Muscle layer of duodenum (tissue), 2 donors: Measurements from ENCODE around the gene CMC1.
"Not testable (repeated sequence)": the region's sequence is repeated elsewhere in the genome, so short reads cannot be mapped to it uniquely, and the experiment has no call there.

Experiments
- H3K27ac ChIP-seq: one replicate; pipeline ENCODE4 v1.7.0; 2013; ENCODE audit warnings: mild to moderate bottlenecking, low read length
- H3K27me3 ChIP-seq: one replicate; pipeline ENCODE4 v1.7.0; 2013; ENCODE audit warnings: low read depth, mild to moderate bottlenecking, control low read depth, low read length
- H3K36me3 ChIP-seq, 2 donors: one replicate each; pipeline ENCODE4 v1.7.0; 2013; ENCODE audit warnings: low read length in 2 of 2, control low read depth in 1 of 2, mild to moderate bottlenecking in 1 of 2; ENCODE audit not compliant: insufficient read depth in 2 of 2, control insufficient read depth in 1 of 2
- H3K4me1 ChIP-seq, 2 donors: one replicate each; pipeline ENCODE4 v1.7.0; 2013; ENCODE audit warnings: low read length in 2 of 2, mild to moderate bottlenecking in 2 of 2, control low read depth in 1 of 2, moderate library complexity in 1 of 2; ENCODE audit not compliant: insufficient read depth in 2 of 2, control insufficient read depth in 1 of 2
- H3K4me3 ChIP-seq, 2 donors: one replicate each; pipeline ENCODE4 v1.7.0; 2013; ENCODE audit warnings: low read length in 2 of 2, low read depth in 1 of 2, mild to moderate bottlenecking in 1 of 2
- H3K9me3 ChIP-seq, 2 donors: one replicate each; pipeline ENCODE4 v1.7.0; 2013; ENCODE audit warnings: low read length in 2 of 2, control low read depth in 1 of 2, mild to moderate bottlenecking in 1 of 2; ENCODE audit not compliant: control insufficient read depth in 1 of 2
- donor health status: healthy.

Gene CMC1, protein sequence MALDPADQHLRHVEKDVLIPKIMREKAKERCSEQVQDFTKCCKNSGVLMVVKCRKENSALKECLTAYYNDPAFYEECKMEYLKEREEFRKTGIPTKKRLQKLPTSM

DNA sequence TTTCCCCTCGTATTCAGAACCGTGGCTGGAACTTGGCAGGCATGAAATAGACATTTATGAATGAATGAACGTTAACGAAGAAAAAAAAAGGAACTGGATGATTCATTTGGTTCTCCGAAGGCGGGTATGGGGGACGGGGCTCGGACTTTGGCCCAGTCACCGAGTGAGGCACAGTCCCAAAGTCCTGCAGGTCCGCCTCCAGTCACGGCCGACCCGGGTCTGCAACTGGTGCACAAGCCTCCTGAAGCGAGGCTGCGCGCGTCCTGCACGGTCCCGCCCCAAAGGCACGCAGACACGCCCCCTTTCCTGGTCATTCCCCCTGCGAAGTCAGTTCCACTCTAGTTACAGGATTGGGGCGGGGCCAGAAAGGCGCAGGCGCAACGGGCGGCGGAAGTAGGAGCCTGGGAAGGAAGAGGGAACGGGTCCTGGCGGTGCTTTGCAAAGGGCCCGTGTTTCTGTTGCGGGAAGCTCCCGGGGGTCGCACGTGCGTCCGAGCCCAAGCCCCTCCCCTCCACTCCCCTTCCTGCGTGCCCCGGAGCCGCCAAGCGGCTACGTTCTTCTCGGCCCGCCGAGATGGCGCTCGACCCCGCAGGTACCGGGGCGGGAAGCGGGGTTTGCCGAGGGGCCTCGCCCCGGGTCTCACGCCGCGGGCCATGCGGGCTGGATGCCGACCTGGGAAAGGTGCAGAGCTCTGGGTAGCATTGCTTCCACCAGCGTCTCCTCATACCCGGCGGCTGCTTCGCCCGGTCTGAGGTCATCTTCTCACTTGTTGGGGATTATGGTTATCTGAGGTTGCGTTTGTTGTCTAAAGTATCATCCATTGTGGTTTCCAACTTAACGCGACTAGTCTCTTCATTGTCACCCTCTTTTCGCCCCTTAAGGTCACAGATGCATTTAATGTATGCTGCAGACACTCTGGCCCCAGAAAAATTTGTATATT is at the start of gene CMC1:
TSS of gene CMC1 (plus strand) at position 399 of the 940 bp plus-strand sequence. CDS start at position 574, 175 bp downstream.
- no peaks in the 10 kb centered on the region for H3K9me3 ChIP-seq

DNA sequence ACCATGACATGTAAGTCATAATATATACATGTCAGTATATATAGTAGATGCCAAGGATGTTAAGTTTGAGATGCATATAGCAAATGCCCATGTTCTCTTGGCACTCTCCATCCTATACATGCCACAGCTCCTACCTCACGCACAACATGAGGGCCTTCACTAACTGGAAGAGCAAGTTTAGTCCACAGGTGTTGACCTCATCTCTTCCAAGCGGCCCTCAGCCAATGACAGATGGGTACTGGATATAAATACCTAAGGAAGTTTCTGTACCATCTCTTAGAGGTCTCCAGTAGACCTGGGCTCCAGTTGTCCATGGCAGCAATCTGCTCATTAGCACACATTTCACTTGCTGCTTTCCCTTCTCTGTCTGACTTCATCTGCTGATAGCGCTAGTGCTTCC is 43.3 kb upstream of the CMC1 start:
- H3K4me3 ChIP-seq: no peak overlapping the region
- H3K36me3 ChIP-seq: no peaks in the 10 kb centered on the region
- no peaks in the 10 kb centered on the region for H3K4me1 ChIP-seq
- no peaks in the 10 kb centered on the region for H3K9me3 ChIP-seq
- H3K27ac ChIP-seq: no peak overlapping the region
- H3K27me3 ChIP-seq: no peaks in the 10 kb centered on the region

More for the DNA sequence above, at the start of gene CMC1:
- H3K4me3 ChIP-seq: peak within 1 kb of the TSS; percentile 87 to 95
- H3K36me3 ChIP-seq: no peaks in the 10 kb centered on the region
- peak within 1 kb of the TSS; percentile 61 for H3K27ac ChIP-seq
- H3K27me3 ChIP-seq: no peaks in the 10 kb centered on the region
- H3K4me1 ChIP-seq: peaks cover 10 to 16% of the 10 kb centered on the region in 2 donors

DNA sequence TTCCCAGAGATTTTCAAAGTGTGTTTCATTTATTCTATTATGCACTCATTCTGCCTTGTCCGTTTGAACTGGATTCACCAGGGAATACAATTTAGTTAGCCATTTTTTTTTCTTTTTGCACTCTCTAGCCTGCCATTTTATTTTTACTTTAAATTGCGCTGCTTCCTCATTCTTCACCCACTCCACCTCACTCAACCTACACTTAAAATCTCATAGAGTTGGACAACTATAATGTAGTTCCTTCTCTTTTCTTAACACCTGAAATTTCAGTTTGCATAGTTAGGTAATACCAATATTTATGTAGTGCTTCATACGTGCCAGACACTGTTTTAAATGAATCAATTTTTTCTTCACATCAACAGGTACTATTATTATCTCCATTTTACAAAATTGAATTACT is 42.4 kb upstream of the CMC1 start:
- Histone ChIP-seq H3K9me3 (no peaks in the 10 kb centered on the region), H3K36me3 (no peaks in the 10 kb centered on the region), H3K27me3 (no peaks in the 10 kb centered on the region), H3K4me3 (no peak overlapping the region), H3K27ac (no peak overlapping the region), H3K4me1 (no peaks in the 10 kb centered on the region)

DNA sequence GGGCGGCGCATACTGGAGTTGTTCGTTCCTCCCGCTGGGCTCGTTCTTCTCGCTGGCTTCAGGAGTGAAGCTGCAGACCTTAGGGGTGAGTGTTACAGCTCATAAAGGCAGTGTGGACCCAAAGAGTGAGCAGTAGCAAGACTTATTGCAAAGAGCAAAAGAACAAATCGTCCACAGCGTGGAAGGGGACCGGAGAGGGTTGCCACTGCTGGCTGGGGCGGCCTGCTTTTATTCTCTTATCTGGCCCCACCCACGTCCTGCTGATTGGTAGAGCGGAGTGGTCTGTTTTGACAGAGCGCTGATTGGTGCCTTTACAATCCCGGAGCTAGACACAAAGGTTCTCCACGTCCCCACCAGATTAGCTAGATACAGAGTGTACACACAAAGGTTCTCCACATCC is 41.8 kb upstream of the CMC1 start:
- H3K9me3 ChIP-seq, H3K36me3 ChIP-seq: not testable (repeated sequence)

DNA sequence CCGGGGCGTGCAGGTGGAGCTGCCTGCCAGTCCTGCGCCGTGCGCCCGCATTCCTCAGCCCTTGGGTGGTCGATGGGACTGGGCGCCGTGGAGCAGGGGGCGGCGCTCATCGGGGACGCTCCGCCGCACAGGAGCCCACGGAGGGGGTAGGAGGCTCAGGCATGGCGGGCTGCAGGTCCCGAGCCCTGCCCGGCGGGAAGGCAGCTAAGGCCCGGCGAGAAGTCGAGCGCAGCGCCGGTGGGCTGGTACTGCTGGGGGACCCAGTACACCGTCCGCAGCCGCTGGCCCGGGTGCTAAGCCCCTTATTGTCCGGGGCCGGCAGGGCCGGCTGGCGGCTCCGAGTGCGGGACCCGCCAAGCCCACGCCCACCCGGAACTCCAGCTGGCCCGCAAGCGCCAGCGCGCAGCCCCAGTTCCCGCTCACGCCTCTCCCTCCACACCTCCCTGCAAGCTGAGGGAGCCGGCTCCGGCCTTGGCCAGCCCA is 41.0 kb upstream of the CMC1 start:
- H3K36me3 ChIP-seq, H3K4me1 ChIP-seq, H3K9me3 ChIP-seq, H3K27ac ChIP-seq, H3K27me3 ChIP-seq: not testable (repeated sequence)
- H3K4me3 ChIP-seq: peak overlapping the region in 1 of 2 donors; percentile 36

More for the DNA sequence above, 41.8 kb upstream of the CMC1 start:
- H3K27me3 ChIP-seq, H3K4me1 ChIP-seq, H3K4me3 ChIP-seq, H3K27ac ChIP-seq: not testable (repeated sequence)

DNA sequence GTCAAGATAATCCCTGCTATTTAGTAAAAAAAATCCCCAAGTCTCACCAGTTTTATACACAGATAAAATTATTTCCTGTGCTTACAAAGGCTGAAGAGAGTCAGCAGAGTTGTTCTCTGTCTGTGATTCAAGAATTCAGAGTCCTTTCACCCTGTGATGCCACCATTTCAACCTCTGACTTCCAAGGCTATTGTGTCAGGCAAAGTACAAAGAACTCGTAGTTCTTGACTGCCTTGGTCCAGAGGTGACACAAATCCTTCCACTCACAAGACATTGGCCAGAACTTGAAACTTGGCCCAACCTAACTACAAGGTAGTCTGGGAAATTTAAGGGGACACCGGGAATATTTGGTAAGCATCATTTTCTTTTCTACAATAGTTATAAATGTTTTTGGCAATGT is 34.9 kb upstream of the CMC1 start:
- H3K4me1 ChIP-seq: no peaks in the 10 kb centered on the region
- H3K36me3 ChIP-seq: no peaks in the 10 kb centered on the region
- no peaks in the 10 kb centered on the region for H3K9me3 ChIP-seq
- peak overlapping the region in 1 of 2 donors; percentile 28 for H3K4me3 ChIP-seq
- H3K27ac ChIP-seq: no peak overlapping the region
- no peaks in the 10 kb centered on the region for H3K27me3 ChIP-seq

DNA sequence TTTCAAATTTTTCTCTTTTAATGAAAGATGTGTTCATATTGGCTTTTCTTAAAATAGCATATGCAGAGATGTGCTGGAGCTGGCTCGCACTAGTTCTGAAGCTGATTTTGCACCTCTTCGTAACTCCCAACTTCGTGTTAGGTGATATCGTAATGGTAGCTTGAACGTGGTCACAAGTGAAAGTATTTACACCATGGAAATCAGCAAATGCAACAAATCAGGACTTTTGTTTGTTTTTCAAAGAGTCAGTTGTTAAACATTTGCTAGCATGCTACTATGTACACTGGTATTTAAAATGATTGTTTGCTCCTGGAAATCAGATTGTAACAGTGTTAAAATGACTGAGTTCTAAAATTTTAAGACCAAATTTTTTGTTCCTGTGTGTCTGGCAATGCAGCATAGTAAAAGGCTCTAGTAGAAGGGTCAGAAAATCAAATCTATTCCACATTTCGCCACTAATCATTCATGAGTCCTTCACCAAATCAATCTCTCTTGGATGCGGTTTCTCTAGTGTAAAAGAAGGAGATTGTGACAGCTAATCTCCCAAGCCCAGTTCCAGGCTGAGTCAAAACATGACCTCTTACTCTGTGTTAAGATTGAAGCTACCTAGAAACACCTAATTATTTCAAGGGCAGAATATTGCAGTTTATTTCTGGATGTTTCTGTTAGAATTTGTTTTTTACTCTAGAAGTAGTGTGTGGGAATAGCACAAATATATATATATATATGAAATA is 34.3 kb upstream of the CMC1 start:
- H3K4me3 ChIP-seq: peak overlapping the region in 1 of 2 donors; percentile 28
- H3K27me3 ChIP-seq: no peaks in the 10 kb centered on the region
- no peaks in the 10 kb centered on the region for H3K9me3 ChIP-seq
- no peaks in the 10 kb centered on the region for H3K36me3 ChIP-seq
- H3K4me1 ChIP-seq: no peaks in the 10 kb centered on the region
- no peak overlapping the region for H3K27ac ChIP-seq

DNA sequence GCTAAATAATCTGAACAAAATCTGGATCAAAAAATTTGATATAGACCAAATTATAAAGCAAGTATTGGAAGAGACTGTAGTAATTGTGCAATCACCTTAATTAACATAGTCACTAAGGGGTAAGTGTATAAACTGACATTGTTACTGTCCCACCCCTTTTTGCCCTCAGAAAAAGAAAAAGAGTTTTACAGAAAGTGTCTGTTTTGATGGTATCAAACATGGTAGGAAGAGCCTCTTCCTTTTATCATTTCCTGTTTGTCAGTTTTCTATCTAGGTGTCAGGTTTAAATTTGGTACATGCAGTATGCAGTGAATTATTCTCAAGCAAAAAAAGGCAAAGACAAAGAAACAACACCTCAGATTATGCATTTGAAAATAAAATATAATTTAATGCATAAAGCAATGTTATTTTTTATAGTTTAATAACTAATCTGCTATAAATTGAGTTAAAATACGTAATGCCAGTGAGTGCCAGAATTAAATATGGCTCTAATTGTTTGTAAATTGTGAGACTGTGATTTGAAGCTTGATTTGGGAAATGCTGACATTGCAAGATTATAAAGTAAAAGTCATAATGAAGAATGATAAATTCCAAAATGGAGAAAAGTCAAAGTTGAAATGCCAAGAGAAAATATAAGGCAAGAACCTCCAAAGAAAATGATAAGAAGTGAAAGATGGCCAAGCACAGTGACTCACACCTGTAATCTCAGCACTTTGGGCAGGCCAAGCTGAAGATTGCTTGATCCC is 30.3 kb upstream of the CMC1 start:
- H3K27me3 ChIP-seq: no peaks in the 10 kb centered on the region
- peaks cover 10% of the 10 kb centered on the region in 2 donors for H3K9me3 ChIP-seq
- no peak overlapping the region for H3K4me3 ChIP-seq
- no peak overlapping the region for H3K27ac ChIP-seq
- no peaks in the 10 kb centered on the region for H3K36me3 ChIP-seq
- no peaks in the 10 kb centered on the region for H3K4me1 ChIP-seq

DNA sequence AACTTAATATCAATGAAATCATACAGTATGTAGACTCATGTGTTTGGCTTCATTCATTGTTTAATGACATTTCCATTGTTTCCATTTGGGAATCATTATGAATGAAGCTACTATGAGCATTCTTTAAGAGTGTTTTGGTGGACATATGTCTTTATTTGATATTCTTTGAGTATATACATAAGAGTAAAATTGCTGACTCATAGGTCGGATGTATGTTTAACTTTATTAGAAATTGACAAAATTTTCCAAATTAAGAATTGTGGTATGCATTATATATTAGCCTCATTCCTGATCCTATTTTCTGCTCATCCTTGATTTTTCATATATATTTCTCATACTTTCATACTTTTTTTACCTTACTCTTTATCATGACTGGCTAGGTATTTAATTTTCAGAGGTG is 28.7 kb upstream of the CMC1 start:
- Histone ChIP-seq H3K36me3 (no peaks in the 10 kb centered on the region), H3K9me3 (peaks cover 10% of the 10 kb centered on the region in 2 donors), H3K4me1 (no peaks in the 10 kb centered on the region), H3K27me3 (no peaks in the 10 kb centered on the region), H3K4me3 (no peak overlapping the region), H3K27ac (no peak overlapping the region)

DNA sequence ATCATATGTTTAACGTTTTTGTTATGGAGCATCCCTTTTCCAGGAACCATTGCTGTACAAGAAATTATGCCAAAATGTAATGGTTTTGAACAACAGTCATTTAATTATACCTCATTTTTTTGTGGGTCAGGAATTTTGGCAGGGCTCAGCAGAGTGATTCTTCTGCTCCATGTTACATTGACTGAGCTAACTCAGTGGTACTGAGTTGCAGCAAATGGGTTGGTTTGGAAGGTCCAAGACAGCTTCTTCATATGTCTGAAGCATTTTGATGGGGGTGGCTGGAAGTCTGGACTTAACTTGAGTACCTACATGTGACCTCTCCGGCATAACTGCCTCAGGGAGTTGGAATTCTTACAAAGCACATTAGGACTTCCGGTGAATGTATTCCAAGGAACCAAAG is 26.0 kb upstream of the CMC1 start:
- no peaks in the 10 kb centered on the region for H3K4me1 ChIP-seq

More for the DNA sequence above, 26.0 kb upstream of the CMC1 start:
- no peaks in the 10 kb centered on the region for H3K36me3 ChIP-seq
- H3K27ac ChIP-seq: no peak overlapping the region
- H3K9me3 ChIP-seq: peaks cover 10% of the 10 kb centered on the region in 2 donors
- H3K4me3 ChIP-seq: peak overlapping the region in 1 of 2 donors; percentile 7
- no peaks in the 10 kb centered on the region for H3K27me3 ChIP-seq
